Spinal cord (tissue), 10 donors: ENCODE results near the gene CCDC91. TPM values are rescaled to one million over a fixed set of nuclear protein-coding genes. Genes with fewer than 3 reads are reported as not detected.
"Not testable (repeated sequence)": the region's sequence is repeated elsewhere in the genome, so short reads cannot be mapped to it uniquely, and the experiment has no call there.

Experiments
- DNase-seq, 6 donors: peaks; one replicate each; pipeline versions ENCODE4 v3.0.0 to v3.0.0-alpha.2; 2013 to 2015; ENCODE audit warnings: low spot score in 6 of 6, low read depth in 4 of 6
- H3K27ac ChIP-seq: one replicate; pipeline ENCODE4 v1.5.1; 2013; ENCODE audit warnings: low read depth, low read length, control low read depth
- H3K27me3 ChIP-seq: one replicate; pipeline ENCODE4 v1.6.1; 2013; ENCODE audit warnings: low read length; ENCODE audit not compliant: control insufficient read depth, insufficient read depth
- H3K36me3 ChIP-seq: one replicate; pipeline ENCODE4 v1.6.1; 2013; ENCODE audit warnings: low read length; ENCODE audit not compliant: control insufficient read depth, insufficient read depth
- H3K4me1 ChIP-seq: one replicate; pipeline ENCODE4 v1.6.1; 2013; ENCODE audit warnings: low read length; ENCODE audit not compliant: control insufficient read depth, insufficient read depth
- H3K4me3 ChIP-seq: one replicate; pipeline ENCODE4 v1.5.1; 2013; ENCODE audit warnings: low read depth, low read length, control low read depth
- H3K9me3 ChIP-seq: one replicate; pipeline ENCODE4 v1.6.1; 2013; ENCODE audit warnings: low read length; ENCODE audit not compliant: control insufficient read depth, insufficient read depth
- WGBS: methylation state at CpG from one replicate; pipeline ENCODE4 v1.1.5; 2013; ENCODE audit warnings: missing lambda C conversion rate; ENCODE audit not compliant: insufficient coverage; 5-methylcytosine and 5-hydroxymethylcytosine counted together
- polyA plus RNA-seq, 2 donors: library from polyadenylated mRNA; unstranded; fragments of 120-200 nt; gene quantifications; one replicate each; pipeline ENCODE4 v1.2.1, GENCODE V29; 2013; ENCODE audit not compliant: insufficient read length in 2 of 2
- total RNA-seq, 2 donors: library from RNA; depleted of rRNA in 1 of 2; stranded (reverse); fragments of 120-200 nt in 1 of 2; fragments of >200 nt in 1 of 2; gene quantifications; one replicate each; pipeline versions ENCODE4 v1.2.3 to v1.2.4, GENCODE V29; 2013 to 2014
- donor health status: healthy.

Gene CCDC91
- total and polyA plus RNA-seq, 4 donors, result 29.8 to 64.9 (median 46.6) TPM

DNA sequence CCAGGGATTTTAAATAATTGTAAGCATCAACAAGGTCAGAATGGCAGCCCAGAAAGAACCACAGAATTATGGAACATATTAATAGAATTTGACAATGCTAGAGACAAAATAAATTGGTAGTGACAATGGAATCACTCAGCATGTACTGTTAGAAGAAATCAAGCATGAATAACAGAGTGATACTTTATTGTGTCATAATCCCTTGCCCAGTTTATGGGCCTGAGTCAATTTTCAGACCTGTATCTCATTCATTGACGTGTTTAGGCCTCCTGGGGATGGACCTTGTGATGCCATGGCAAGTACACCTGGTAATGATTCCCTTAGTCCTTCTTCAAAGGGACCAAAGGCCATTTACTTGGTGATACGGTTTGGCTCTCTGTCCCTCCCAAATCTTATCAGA lies 12.8 kb upstream of the CCDC91 start:
- DNase-seq, result no peak

DNA sequence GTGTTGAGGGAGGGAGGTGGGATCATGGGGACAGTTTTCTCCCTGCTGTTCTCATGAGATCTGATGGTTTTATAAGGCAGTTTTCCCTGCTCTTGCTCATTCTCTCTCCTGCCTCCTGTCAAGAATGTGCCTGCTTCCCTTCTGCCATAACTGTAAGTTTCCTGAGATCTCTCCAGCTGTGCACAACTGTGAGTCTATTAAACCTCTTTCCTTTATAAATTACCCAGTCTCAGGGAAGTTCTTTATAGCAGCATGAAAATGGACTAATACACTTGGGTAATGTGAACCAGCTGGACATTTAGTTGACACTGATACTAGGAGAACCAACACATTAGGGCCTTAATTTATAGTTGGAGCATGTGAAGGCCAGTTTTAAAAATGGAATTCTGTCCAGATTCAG lies 12.4 kb upstream of the CCDC91 start:
- no peaks in the 10 kb centered on the region for H3K36me3 ChIP-seq

More for the DNA sequence above, 12.8 kb upstream of the CCDC91 start:
- Histone ChIP-seq H3K36me3 (no peaks in the 10 kb centered on the region), H3K27ac (no peak overlapping the region), H3K27me3 (no peaks in the 10 kb centered on the region), H3K9me3 (no peaks in the 10 kb centered on the region), H3K4me1 (no peaks in the 10 kb centered on the region), H3K4me3 (no peak overlapping the region)
- 90% methylated on average over 1 of the region's 2 CpGs for WGBS

DNA sequence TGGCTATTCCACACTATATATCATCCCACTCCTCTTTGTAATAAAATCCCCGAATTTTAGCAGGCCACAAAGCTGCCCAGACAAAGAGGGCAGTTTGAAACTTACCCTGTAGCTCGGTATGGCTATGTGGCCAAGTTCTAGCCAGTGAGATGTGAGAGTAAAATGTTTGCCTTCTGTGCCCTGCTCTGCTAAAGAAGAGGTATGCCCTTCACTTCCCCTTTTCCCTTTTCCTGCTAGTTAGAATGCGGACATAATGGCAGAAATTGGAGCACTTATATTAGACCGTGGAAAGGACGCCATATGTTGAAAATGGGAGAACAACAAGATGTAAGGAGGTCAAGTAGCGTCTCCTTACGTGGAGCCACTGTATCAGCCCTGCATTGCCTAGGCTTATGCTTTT lies 11.5 kb upstream of the CCDC91 start:
- no peaks in the 10 kb centered on the region for H3K27me3 ChIP-seq

More for the DNA sequence above, 12.4 kb upstream of the CCDC91 start:
- Histone ChIP-seq H3K27ac (no peak overlapping the region), H3K4me1 (no peaks in the 10 kb centered on the region), H3K9me3 (no peaks in the 10 kb centered on the region), H3K27me3 (no peaks in the 10 kb centered on the region), H3K4me3 (no peak overlapping the region)
- no peak for DNase-seq

DNA sequence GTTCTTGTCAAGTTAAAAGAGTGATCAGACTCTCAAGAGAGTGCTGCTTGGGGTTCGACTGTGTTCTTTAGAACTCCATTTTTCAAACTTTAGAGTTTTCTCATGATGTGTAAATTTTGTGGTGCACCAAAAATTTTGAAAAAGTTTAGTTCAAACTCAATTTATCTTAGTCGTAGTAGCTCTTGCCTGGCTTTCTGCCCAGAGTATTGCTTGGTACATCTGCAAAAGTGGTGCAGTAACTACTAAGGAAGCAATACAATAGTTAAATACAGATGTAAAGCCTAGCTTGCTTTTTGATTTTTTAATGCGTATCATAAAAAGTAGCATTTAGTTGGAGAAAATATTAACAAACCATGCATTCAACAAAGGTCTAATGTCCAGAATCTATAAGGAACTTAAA lies 9.5 kb upstream of the CCDC91 start:
- no peaks in the 10 kb centered on the region for H3K36me3 ChIP-seq
- no peaks in the 10 kb centered on the region for H3K4me1 ChIP-seq
- no peaks in the 10 kb centered on the region for H3K27me3 ChIP-seq
- WGBS, result no CpG with 5 or more reads among the region's 3 CpGs
- no peak overlapping the region for H3K27ac ChIP-seq
- H3K4me3 ChIP-seq, result no peak overlapping the region
- no peak for DNase-seq
- H3K9me3 ChIP-seq, result no peaks in the 10 kb centered on the region

More for the DNA sequence above, 11.5 kb upstream of the CCDC91 start:
- Histone ChIP-seq H3K4me1 (no peaks in the 10 kb centered on the region), H3K9me3 (no peaks in the 10 kb centered on the region), H3K36me3 (no peaks in the 10 kb centered on the region), H3K4me3 (no peak overlapping the region), H3K27ac (no peak overlapping the region)
- 83% methylated on average over 4 of the region's 7 CpGs for WGBS
- no peak for DNase-seq

DNA sequence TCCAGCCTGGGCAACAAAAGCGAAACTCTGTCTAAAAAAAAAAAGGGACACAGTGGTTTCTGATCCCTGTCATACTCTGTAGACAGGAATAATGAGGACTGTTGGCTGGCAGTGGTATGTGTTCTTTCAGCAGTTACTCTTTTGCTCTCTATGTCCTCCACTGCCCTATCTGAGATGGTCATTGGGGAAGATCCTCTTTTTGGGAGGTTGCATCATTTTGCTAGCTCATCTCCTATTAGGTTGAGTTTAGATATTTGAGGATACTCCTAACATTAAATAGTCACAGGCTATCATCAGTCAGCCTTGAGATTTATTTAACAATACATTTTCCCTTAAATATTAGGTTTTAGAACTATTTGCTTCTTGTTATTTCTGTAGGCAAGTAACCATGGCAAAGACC lies 5.9 kb upstream of the CCDC91 start:
- Histone ChIP-seq H3K9me3 (no peaks in the 10 kb centered on the region), H3K36me3 (no peaks in the 10 kb centered on the region), H3K4me1 (no peaks in the 10 kb centered on the region), H3K27ac (no peak overlapping the region), H3K4me3 (no peak overlapping the region), H3K27me3 (no peaks in the 10 kb centered on the region)
- WGBS, result 100% methylated on average over 1 of the region's 1 CpG
- no peak for DNase-seq

DNA sequence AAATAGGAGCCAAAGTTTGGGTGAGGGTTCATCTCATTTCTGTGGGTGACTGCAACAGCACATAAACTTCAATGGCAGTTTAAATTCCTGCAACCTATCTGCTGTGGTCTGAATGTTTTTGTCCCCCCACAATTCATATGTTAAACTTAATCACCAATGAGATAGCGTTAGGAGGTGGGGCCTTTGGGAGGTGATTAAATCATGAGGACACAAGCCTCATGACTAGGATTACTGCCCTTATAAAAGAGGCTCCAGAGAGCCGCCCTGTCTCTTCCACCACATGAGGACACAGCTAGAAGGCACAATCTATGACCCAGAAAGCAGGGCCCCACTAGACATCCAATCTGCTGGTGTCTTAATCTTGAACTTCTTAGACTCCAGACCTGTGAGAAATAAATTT lies 3.8 kb upstream of the CCDC91 start:
- Histone ChIP-seq H3K27me3 (no peaks in the 10 kb centered on the region), H3K4me1 (peaks cover 4% of the 10 kb centered on the region), H3K27ac (no peak overlapping the region), H3K4me3 (no peak overlapping the region), H3K36me3 (no peaks in the 10 kb centered on the region), H3K9me3 (no peaks in the 10 kb centered on the region)
- no peak for DNase-seq
- WGBS, result 100% methylated on average over 1 of the region's 2 CpGs

DNA sequence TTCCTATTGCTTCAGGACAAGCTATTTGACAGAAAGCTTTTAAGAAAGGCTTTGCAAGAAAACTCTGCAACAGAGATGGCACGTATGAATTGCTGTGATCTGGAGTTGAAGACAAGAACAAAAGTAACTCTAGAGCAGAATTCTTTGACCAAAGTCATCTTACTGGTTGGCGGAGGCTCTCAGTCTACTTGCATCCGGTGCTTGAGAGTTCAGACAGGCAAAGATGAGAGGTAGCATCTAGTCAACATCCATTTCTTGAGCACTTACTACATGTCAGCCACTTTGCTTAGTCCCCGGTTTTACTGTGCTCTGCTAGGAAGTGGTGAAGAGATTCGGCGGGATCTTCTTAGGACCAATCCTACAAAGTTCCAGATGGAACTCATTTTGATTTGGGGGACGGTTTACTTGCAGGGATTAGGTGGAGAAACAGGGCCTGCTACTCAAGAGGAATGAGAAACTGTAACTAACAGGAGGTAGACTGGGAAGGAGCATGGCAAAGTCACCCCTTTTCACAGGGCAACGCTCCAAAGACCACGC lies 404 bp upstream of the CCDC91 start:
- Histone ChIP-seq H3K4me3 (peak overlapping the region; percentile 90), H3K9me3 (peaks cover 2% of the 10 kb centered on the region), H3K27me3 (no peaks in the 10 kb centered on the region), H3K4me1 (peaks cover 4% of the 10 kb centered on the region), H3K36me3 (no peaks in the 10 kb centered on the region), H3K27ac (peak overlapping the region; percentile 92)
- WGBS, result 47% methylated on average over 4 of the region's 9 CpGs
- no peak for DNase-seq

DNA sequence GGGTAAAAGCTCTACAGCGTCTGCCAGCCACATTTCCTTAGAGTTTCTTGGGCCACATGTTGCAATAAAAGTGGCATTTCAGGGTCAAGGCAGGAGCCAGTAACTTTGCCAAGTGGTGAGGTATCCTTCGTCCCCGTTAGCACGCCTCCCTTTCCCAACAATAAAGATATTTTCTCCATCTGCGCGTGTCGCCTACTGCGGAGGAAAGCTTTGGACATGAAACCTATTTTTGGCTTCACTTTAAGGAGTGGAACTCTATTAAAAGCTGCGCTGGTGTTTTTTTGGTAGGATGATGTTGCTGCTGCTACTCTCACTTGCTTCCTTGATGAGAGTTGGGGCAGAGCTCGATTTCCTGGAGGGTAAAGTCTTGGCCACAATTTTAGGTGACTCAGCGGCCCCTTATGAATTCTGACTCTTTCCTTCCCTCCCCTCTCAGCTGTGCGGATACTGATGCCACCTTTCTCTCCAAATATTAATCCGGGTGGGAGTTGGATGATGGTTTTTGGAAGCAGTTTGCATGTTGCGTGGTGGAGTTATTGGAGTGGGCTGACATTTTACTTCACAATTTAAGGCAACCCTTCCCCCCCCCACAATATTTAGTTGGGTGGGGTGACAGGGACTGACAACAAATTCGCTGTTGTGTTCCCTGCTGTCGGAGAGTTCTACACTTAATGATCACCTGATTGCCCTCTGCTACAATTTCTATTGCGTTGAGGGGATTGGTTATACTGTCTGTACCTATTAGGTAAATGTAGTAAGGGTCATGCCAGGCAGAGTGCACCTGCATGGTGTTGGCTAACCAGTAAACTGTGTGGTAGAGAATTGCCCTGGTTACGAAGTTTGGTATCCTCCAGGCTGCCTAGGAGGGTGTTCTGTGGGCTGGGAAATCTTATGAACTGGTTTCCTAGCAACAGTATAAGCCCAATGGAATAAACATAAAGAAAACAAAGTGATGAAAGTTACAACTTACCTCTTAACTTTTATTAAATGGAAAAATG lies 1.1 kb downstream of the CCDC91 start:
- H3K27me3 ChIP-seq, result no peaks in the 10 kb centered on the region
- H3K4me1 ChIP-seq, result peaks cover 4% of the 10 kb centered on the region
- peaks cover 4% of the 10 kb centered on the region for H3K9me3 ChIP-seq
- peak overlapping the region; percentile 90 for H3K4me3 ChIP-seq
- DNase-seq, result peak in 3 of 6 donors; percentile 7 to 14 (median 13)
- no peaks in the 10 kb centered on the region for H3K36me3 ChIP-seq
- 12% methylated on average over 6 of the region's 18 CpGs for WGBS
- peak overlapping the region; percentile 92 for H3K27ac ChIP-seq

DNA sequence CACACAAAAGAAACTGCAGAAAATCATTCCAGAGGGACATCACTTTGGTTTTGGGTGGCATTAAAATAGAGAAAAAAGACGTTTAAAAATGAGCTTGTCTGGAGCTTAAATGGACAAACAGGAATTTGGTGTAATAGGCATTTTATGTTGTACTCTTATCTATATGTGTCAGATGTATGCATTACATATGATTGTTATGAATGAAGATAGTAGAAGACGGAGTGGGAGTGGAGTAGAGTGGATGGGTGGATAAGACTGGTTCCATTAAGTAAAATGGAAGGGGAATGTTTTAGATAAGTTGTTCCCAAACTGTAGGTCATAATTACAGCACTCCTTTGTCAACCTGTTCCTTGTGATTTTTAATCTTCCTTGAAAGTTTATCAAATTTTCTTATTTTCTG lies 1.9 kb downstream of the CCDC91 start:
- Histone ChIP-seq H3K4me1 (peaks cover 4% of the 10 kb centered on the region), H3K27me3 (no peaks in the 10 kb centered on the region), H3K36me3 (no peaks in the 10 kb centered on the region), H3K4me3 (no peak overlapping the region), H3K9me3 (peaks cover 4% of the 10 kb centered on the region), H3K27ac (no peak overlapping the region)
- 79% methylated on average over 2 of the region's 2 CpGs for WGBS
- DNase-seq, result no peak

DNA sequence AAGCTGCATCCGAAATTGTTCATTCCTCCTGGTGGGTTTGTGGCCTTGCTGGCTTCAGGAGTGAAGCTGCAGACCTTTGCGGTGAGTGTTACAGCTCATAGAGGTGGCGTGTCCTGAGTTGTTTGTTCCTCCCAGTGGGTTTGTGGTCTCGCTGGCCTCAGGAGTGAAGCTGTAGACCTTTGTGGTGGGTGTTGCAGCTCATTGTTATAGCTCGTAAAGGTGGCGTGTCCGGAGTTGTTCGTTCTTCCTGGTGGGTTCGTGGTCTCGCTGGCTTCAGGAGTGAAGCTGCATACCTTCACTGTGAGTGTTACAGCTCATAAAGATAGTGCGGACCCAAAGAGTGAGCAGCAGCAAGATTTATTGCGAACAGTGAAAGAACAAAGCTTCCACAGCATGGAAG lies 4.4 kb downstream of the CCDC91 start:
- not testable (repeated sequence) for H3K9me3 ChIP-seq, H3K36me3 ChIP-seq, H3K27ac ChIP-seq, H3K27me3 ChIP-seq, H3K4me3 ChIP-seq, DNase-seq, H3K4me1 ChIP-seq
- WGBS, result 95% methylated on average over 12 of the region's 12 CpGs
